ENCODE data around the gene MTCL1. TPM values are rescaled to one million over a fixed set of nuclear protein-coding genes. Genes with fewer than 3 reads are reported as not detected.

The MTCL1 gene
- total RNA-seq, 5 donors from 2014 or later (not counting 1 experiment from before 2014, with no cell fraction given), result 0.40 to 0.98 (median 0.83) TPM

GRCh38 chr18:8868779-8869415 lies 163.5 kb downstream of the MTCL1 start:
- H3K4me1 Mint-ChIP-seq, result no peaks in the 10 kb centered on the region
- H3K27ac Mint-ChIP-seq, result no peak overlapping the region
- ChIA-PET CTCF (no interaction called here), POLR2A (no interaction called here)
- ATAC-seq (replicated peaks in 1 of 4), result no peak
- H3K36me3 ChIP-seq (ENCODE audit: control insufficient read depth in 2 of 2, extremely low read depth in 1 of 2, insufficient read depth in 1 of 2, low read length in 1 of 2), result no peaks in the 10 kb centered on the region
- H3K9me3 Mint-ChIP-seq, result no peaks in the 10 kb centered on the region
- H3K9me3 ChIP-seq, result no peaks in the 10 kb centered on the region
- no peak overlapping the region for H3K27ac ChIP-seq (ENCODE audit: low read length)
- DNase-seq, result no peak
- no peak overlapping the region for H3K4me3 ChIP-seq (ENCODE audit: control insufficient read depth in 1 of 2, extremely low read depth in 1 of 2, low read length in 1 of 2)
- no peaks in the 10 kb centered on the region for H3K36me3 Mint-ChIP-seq
- no peak overlapping the region for H3K4me3 Mint-ChIP-seq
- no CpG with 5 or more reads among the region's 2 CpGs for WGBS (ENCODE audit: insufficient coverage)
- no peaks in the 10 kb centered on the region for H3K27me3 Mint-ChIP-seq
- peaks cover 0 to 2% of the 10 kb centered on the region in 2 experiments for H3K27me3 ChIP-seq (replicated peaks in 1 of 2; ENCODE audit: control insufficient read depth in 2 of 2, extremely low read depth in 1 of 2, insufficient read depth in 2 of 2, low read length in 1 of 2)
- no peaks in the 10 kb centered on the region for H3K4me1 ChIP-seq (ENCODE audit: control insufficient read depth in 1 of 2, extremely low read depth in 1 of 2, insufficient read depth in 2 of 2, low read length in 2 of 2)

- H3K27me3 ChIP-seq (replicated peaks in 1 of 2; ENCODE audit: control insufficient read depth in 2 of 2, extremely low read depth in 1 of 2, insufficient read depth in 2 of 2, low read length in 1 of 2), result peaks cover 0 to 3% of the 10 kb centered on the region in 2 experiments
- DNase-seq (no peak), ATAC-seq (replicated peaks in 1 of 4) (no peak)
- H3K4me1 ChIP-seq (ENCODE audit: control insufficient read depth in 1 of 2, extremely low read depth in 1 of 2, insufficient read depth in 2 of 2, low read length in 2 of 2), result no peaks in the 10 kb centered on the region
- no peak overlapping the region for H3K27ac ChIP-seq (ENCODE audit: low read length)
- POLR2A ChIA-PET, result no interaction called here
- WGBS (ENCODE audit: insufficient coverage), result 55% methylated on average over 2 of the region's 5 CpGs
- Mint-ChIP-seq H3K9me3 (no peaks in the 10 kb centered on the region), H3K4me3 (no peak overlapping the region), H3K27ac (no peak overlapping the region), H3K4me1 (no peaks in the 10 kb centered on the region), H3K27me3 (no peaks in the 10 kb centered on the region), H3K36me3 (no peaks in the 10 kb centered on the region)
- CTCF ChIA-PET, result no interaction called here
- no peaks in the 10 kb centered on the region for H3K36me3 ChIP-seq (ENCODE audit: control insufficient read depth in 2 of 2, extremely low read depth in 1 of 2, insufficient read depth in 1 of 2, low read length in 1 of 2)
- no peak overlapping the region for H3K4me3 ChIP-seq (ENCODE audit: control insufficient read depth in 1 of 2, extremely low read depth in 1 of 2, low read length in 1 of 2)
- H3K9me3 ChIP-seq, result no peaks in the 10 kb centered on the region
These were observed 164.3 kb downstream of the MTCL1 start for GRCh38 chr18:8869696-8870095.

GRCh38 chr18:8870528-8870927 lies 165.2 kb downstream of the MTCL1 start:
- H3K27me3 ChIP-seq (replicated peaks in 1 of 2; ENCODE audit: control insufficient read depth in 2 of 2, extremely low read depth in 1 of 2, insufficient read depth in 2 of 2, low read length in 1 of 2), result peaks cover 0 to 11% of the 10 kb centered on the region in 2 experiments
- ChIA-PET POLR2A (no interaction called here), CTCF (interaction anchor here in 1 of 2 donors (0.8 kb wide), 1 partner anchor 27 kb away, joined by 3 read pairs; no protein-coding TSS in a partner anchor)
- H3K9me3 ChIP-seq, result no peaks in the 10 kb centered on the region
- ATAC-seq (replicated peaks in 1 of 4) (no peak), DNase-seq (no peak)
- Mint-ChIP-seq H3K4me3 (no peak overlapping the region), H3K36me3 (no peaks in the 10 kb centered on the region), H3K27ac (no peak overlapping the region), H3K9me3 (no peaks in the 10 kb centered on the region), H3K4me1 (no peaks in the 10 kb centered on the region), H3K27me3 (peaks cover 0 to 2% of the 10 kb centered on the region in 2 donors)
- no peak overlapping the region for H3K27ac ChIP-seq (ENCODE audit: low read length)
- H3K4me3 ChIP-seq (ENCODE audit: control insufficient read depth in 1 of 2, extremely low read depth in 1 of 2, low read length in 1 of 2), result no peak overlapping the region
- H3K4me1 ChIP-seq (ENCODE audit: control insufficient read depth in 1 of 2, extremely low read depth in 1 of 2, insufficient read depth in 2 of 2, low read length in 2 of 2), result no peaks in the 10 kb centered on the region
- no peaks in the 10 kb centered on the region for H3K36me3 ChIP-seq (ENCODE audit: control insufficient read depth in 2 of 2, extremely low read depth in 1 of 2, insufficient read depth in 1 of 2, low read length in 1 of 2)
- 87% methylated on average over 3 of the region's 5 CpGs for WGBS (ENCODE audit: insufficient coverage)

GRCh38 chr18:8871489-8871888 lies 166.1 kb downstream of the MTCL1 start:
- CTCF ChIA-PET, result no interaction called here

GRCh38 chr18:8874872-8875271 lies 169.5 kb downstream of the MTCL1 start:
- ATAC-seq (replicated peaks in 1 of 4), result no peak
- H3K4me1 Mint-ChIP-seq, result no peaks in the 10 kb centered on the region
- CTCF ChIA-PET, result no interaction called here

More at GRCh38 chr18:8871489-8871888, 166.1 kb downstream of the MTCL1 start:
- no peaks in the 10 kb centered on the region for H3K36me3 Mint-ChIP-seq
- H3K27ac ChIP-seq (ENCODE audit: low read length), result no peak overlapping the region
- H3K27ac Mint-ChIP-seq, result no peak overlapping the region
- H3K4me1 Mint-ChIP-seq, result no peaks in the 10 kb centered on the region
- ATAC-seq (replicated peaks in 1 of 4) (no peak), DNase-seq (no peak)
- no peaks in the 10 kb centered on the region for H3K9me3 ChIP-seq
- H3K4me3 ChIP-seq (ENCODE audit: control insufficient read depth in 1 of 2, extremely low read depth in 1 of 2, low read length in 1 of 2), result no peak overlapping the region
- peaks cover 0 to 11% of the 10 kb centered on the region in 2 experiments for H3K27me3 ChIP-seq (replicated peaks in 1 of 2; ENCODE audit: control insufficient read depth in 2 of 2, extremely low read depth in 1 of 2, insufficient read depth in 2 of 2, low read length in 1 of 2)
- WGBS (ENCODE audit: insufficient coverage), result 86% methylated on average over 1 of the region's 1 CpG
- no peak overlapping the region for H3K4me3 Mint-ChIP-seq
- no peaks in the 10 kb centered on the region for H3K4me1 ChIP-seq (ENCODE audit: control insufficient read depth in 1 of 2, extremely low read depth in 1 of 2, insufficient read depth in 2 of 2, low read length in 2 of 2)
- H3K9me3 Mint-ChIP-seq, result no peaks in the 10 kb centered on the region
- no peaks in the 10 kb centered on the region for H3K36me3 ChIP-seq (ENCODE audit: control insufficient read depth in 2 of 2, extremely low read depth in 1 of 2, insufficient read depth in 1 of 2, low read length in 1 of 2)
- POLR2A ChIA-PET, result no interaction called here
- H3K27me3 Mint-ChIP-seq, result peaks cover 2 to 5% of the 10 kb centered on the region in 2 donors

GRCh38 chr18:8876887-8877286 lies 171.5 kb downstream of the MTCL1 start:
- DNase-seq (no peak), ATAC-seq (replicated peaks in 1 of 4) (no peak)
- ChIA-PET POLR2A (no interaction called here), CTCF (no interaction called here)
- Histone ChIP-seq H3K27me3 (replicated peaks in 1 of 2; ENCODE audit: control insufficient read depth in 2 of 2, extremely low read depth in 1 of 2, insufficient read depth in 2 of 2, low read length in 1 of 2) (peaks cover 0 to 9% of the 10 kb centered on the region in 2 experiments), H3K4me1 (ENCODE audit: control insufficient read depth in 1 of 2, extremely low read depth in 1 of 2, insufficient read depth in 2 of 2, low read length in 2 of 2) (no peaks in the 10 kb centered on the region), H3K36me3 (ENCODE audit: control insufficient read depth in 2 of 2, extremely low read depth in 1 of 2, insufficient read depth in 1 of 2, low read length in 1 of 2) (no peaks in the 10 kb centered on the region), H3K27ac (ENCODE audit: low read length) (no peak overlapping the region), H3K9me3 (no peaks in the 10 kb centered on the region), H3K4me3 (ENCODE audit: control insufficient read depth in 1 of 2, extremely low read depth in 1 of 2, low read length in 1 of 2) (no peak overlapping the region)
- no peak overlapping the region for H3K4me3 Mint-ChIP-seq
- peaks cover 6 to 15% of the 10 kb centered on the region in 2 donors for H3K27me3 Mint-ChIP-seq
- peaks cover 4 to 8% (median 7%) of the 10 kb centered on the region in 3 donors for H3K9me3 Mint-ChIP-seq
- no peaks in the 10 kb centered on the region for H3K36me3 Mint-ChIP-seq
- no peak overlapping the region for H3K27ac Mint-ChIP-seq
- 83% methylated on average over 4 of the region's 5 CpGs for WGBS (ENCODE audit: insufficient coverage)
- no peaks in the 10 kb centered on the region for H3K4me1 Mint-ChIP-seq

More at GRCh38 chr18:8874872-8875271, 169.5 kb downstream of the MTCL1 start:
- DNase-seq, result no peak
- Histone ChIP-seq H3K9me3 (no peaks in the 10 kb centered on the region), H3K4me1 (ENCODE audit: control insufficient read depth in 1 of 2, extremely low read depth in 1 of 2, insufficient read depth in 2 of 2, low read length in 2 of 2) (no peaks in the 10 kb centered on the region), H3K4me3 (ENCODE audit: control insufficient read depth in 1 of 2, extremely low read depth in 1 of 2, low read length in 1 of 2) (no peak overlapping the region), H3K27ac (ENCODE audit: low read length) (no peak overlapping the region), H3K36me3 (ENCODE audit: control insufficient read depth in 2 of 2, extremely low read depth in 1 of 2, insufficient read depth in 1 of 2, low read length in 1 of 2) (no peaks in the 10 kb centered on the region), H3K27me3 (replicated peaks in 1 of 2; ENCODE audit: control insufficient read depth in 2 of 2, extremely low read depth in 1 of 2, insufficient read depth in 2 of 2, low read length in 1 of 2) (peaks cover 0 to 9% of the 10 kb centered on the region in 2 experiments)
- no peak overlapping the region for H3K4me3 Mint-ChIP-seq
- WGBS (ENCODE audit: insufficient coverage), result 58% methylated on average over 4 of the region's 7 CpGs
- H3K27ac Mint-ChIP-seq, result no peak overlapping the region
- no peaks in the 10 kb centered on the region for H3K9me3 Mint-ChIP-seq
- H3K36me3 Mint-ChIP-seq, result no peaks in the 10 kb centered on the region
- peaks cover 2 to 5% of the 10 kb centered on the region in 2 donors for H3K27me3 Mint-ChIP-seq
- POLR2A ChIA-PET, result no interaction called here

Data from T-cell (primary cell).